H1 (cell line): ENCODE data around the gene ESRRB. TPM values are rescaled to one million over a fixed set of nuclear protein-coding genes. Genes with fewer than 3 reads are reported as not detected.

Source experiments
- CTCF ChIA-PET: fragments of 300-600 bp; sonication (Branson Sonifier 250); formaldehyde crosslinking; loops from one replicate; lab custom pipeline; 2021; ENCODE audit not compliant: partially characterized antibody; lab: Charles Lee
- POLR2A ChIA-PET: fragments of 300-600 bp; sonication (Branson Sonifier 250); formaldehyde crosslinking; loops from one replicate; lab custom pipeline; 2021; ENCODE audit warnings: inconsistent platforms; ENCODE audit not compliant: partially characterized antibody; lab: Charles Lee
- DNase-seq, 2 experiments: peaks; one replicate each; pipeline versions ENCODE4 v3.0.0 to v3.0.0-alpha.2; 2010 to 2022; ENCODE audit warnings: low spot score in 2 of 2, low read depth in 1 of 2, mixed read lengths in 1 of 2
- FAIRE-seq: peaks from 2 replicates; lab custom pipeline; 2011; peaks lifted over from hg19 to GRCh38; lab: Jason Lieb, UNC
- H2AFZ ChIP-seq: 2 replicates; pipeline ENCODE4 v1.8.1; 2012; ENCODE audit warnings: low read length, inconsistent platforms
- H2AK5ac ChIP-seq: 2 replicates; pipeline ENCODE4 v1.6.1; 2013; ENCODE audit warnings: low read depth, low read length
- H2BK120ac ChIP-seq: replicated peaks from 2 replicates; pipeline ENCODE3; 2013; ENCODE audit warnings: low read depth, low read length, inconsistent platforms
- H2BK12ac ChIP-seq: 2 replicates; pipeline ENCODE4 v1.6.1; 2013; ENCODE audit warnings: low read depth, low read length
- H2BK15ac ChIP-seq: 2 replicates; pipeline ENCODE4 v1.6.1; 2013; ENCODE audit warnings: low read length
- H2BK20ac ChIP-seq: 2 replicates; pipeline ENCODE4 v1.6.1; 2013; ENCODE audit warnings: low read length
- H2BK5ac ChIP-seq: 2 replicates; pipeline ENCODE4 v1.6.1; 2013; ENCODE audit warnings: low read depth, low read length
- H3K14ac ChIP-seq: 2 replicates; pipeline ENCODE4 v1.6.1; 2013; ENCODE audit warnings: inconsistent platforms; ENCODE audit not compliant: insufficient read length
- H3K18ac ChIP-seq: 2 replicates; pipeline ENCODE4 v1.6.1; 2013; ENCODE audit warnings: low read length; ENCODE audit errors: extremely low read depth
- H3K23ac ChIP-seq: 2 replicates; pipeline ENCODE4 v1.6.1; 2013; ENCODE audit warnings: inconsistent platforms; ENCODE audit not compliant: insufficient read length
- H3K23me2 ChIP-seq: 2 replicates; pipeline ENCODE4 v1.6.1; 2013; ENCODE audit warnings: low read depth, low read length
- H3K27ac ChIP-seq: 2 replicates; pipeline ENCODE4 v1.6.1; 2011; ENCODE audit warnings: low read depth, low read length, inconsistent platforms
- H3K27me3 ChIP-seq, 4 experiments: replicated peaks in 1 of 4; 1 replicate in 1 of 4; 2 replicates in 3 of 4; pipeline versions ENCODE4 v1.6.1 to v1.8.1; 2011 to 2013; ENCODE audit warnings: low read length in 3 of 4, mild to moderate bottlenecking in 3 of 4, inconsistent platforms in 2 of 4, mixed read lengths in 2 of 4, moderate library complexity in 1 of 4; ENCODE audit not compliant: control insufficient read depth in 3 of 4, insufficient read depth in 3 of 4; ENCODE audit errors: extremely low read depth in 1 of 4
- H3K36me3 ChIP-seq, 4 experiments: 2 replicates each; pipeline versions ENCODE4 v1.6.1 to v1.8.1; 2011 to 2013; ENCODE audit warnings: mild to moderate bottlenecking in 4 of 4, low read length in 3 of 4, moderate library complexity in 2 of 4, control low read depth in 1 of 4, inconsistent platforms in 1 of 4; ENCODE audit not compliant: insufficient read depth in 4 of 4, control insufficient read depth in 2 of 4
- H3K4ac ChIP-seq: replicated peaks from 2 replicates; pipeline ENCODE3; 2013; ENCODE audit warnings: low read length, low read depth, mixed read lengths, inconsistent platforms; ENCODE audit not compliant: insufficient read length
- H3K4me1 ChIP-seq, 4 experiments: replicated peaks in 1 of 4; 1 replicate in 1 of 4; 2 replicates in 3 of 4; pipeline versions ENCODE4 v1.6.1 to v1.8.1; 2011 to 2013; ENCODE audit warnings: low read length in 3 of 4, inconsistent platforms in 2 of 4, mixed read lengths in 1 of 4; ENCODE audit not compliant: insufficient read depth in 4 of 4, control insufficient read depth in 3 of 4
- H3K4me2 ChIP-seq, 2 experiments: 2 replicates each; pipeline versions ENCODE4 v1.6.1 to v1.8.1; 2011 to 2013; ENCODE audit warnings: low read depth in 2 of 2, low read length in 2 of 2, control low read depth in 1 of 2, inconsistent platforms in 1 of 2, mild to moderate bottlenecking in 1 of 2; ENCODE audit not compliant: insufficient read depth in 1 of 2
- H3K4me3 ChIP-seq, 4 experiments: fragments of 200-600, 300-600 bp in 1 of 4; sonication (generic), shearing (Covaris generic), sonication (Bioruptor Twin) in 1 of 4; 2 replicates each; pipeline versions ENCODE4 v1.5.1 to v1.8.1; 2011 to 2016; ENCODE audit warnings: low read length in 4 of 4, low read depth in 3 of 4, control low read depth in 2 of 4, inconsistent platforms in 2 of 4, mild to moderate bottlenecking in 2 of 4, mixed read lengths in 1 of 4, moderate library complexity in 1 of 4; ENCODE audit not compliant: insufficient read depth in 2 of 4; ENCODE audit errors: extremely low read depth in 1 of 4
- H3K56ac ChIP-seq: replicated peaks from 2 replicates; pipeline ENCODE3; 2013; ENCODE audit warnings: low read depth, mild to moderate bottlenecking, mixed read lengths, low read length, inconsistent platforms; ENCODE audit not compliant: insufficient read length
- H3K79me1 ChIP-seq: 2 replicates; pipeline ENCODE4 v1.6.1; 2013; ENCODE audit warnings: low read depth, low read length, control low read depth
- H3K79me2 ChIP-seq, 2 experiments: 2 replicates each; pipeline versions ENCODE4 v1.6.1 to v1.8.1; 2012 to 2013; ENCODE audit warnings: low read length in 2 of 2, mild to moderate bottlenecking in 2 of 2, inconsistent platforms in 1 of 2; ENCODE audit not compliant: insufficient read depth in 2 of 2, control insufficient read depth in 1 of 2
- H3K9ac ChIP-seq, 4 experiments: replicated peaks in 1 of 4; 1 replicate in 1 of 4; 2 replicates in 3 of 4; pipeline versions ENCODE4 v1.6.1 to v1.8.1; 2011 to 2013; ENCODE audit warnings: low read depth in 3 of 4, low read length in 3 of 4, control low read depth in 2 of 4, mild to moderate bottlenecking in 2 of 4, moderate library complexity in 2 of 4, inconsistent platforms in 1 of 4; ENCODE audit errors: extremely low read depth in 1 of 4
- H3K9me3 ChIP-seq, 2 experiments: 2 replicates each; pipeline versions ENCODE4 v1.6.1 to v1.8.1; 2012 to 2013; ENCODE audit warnings: mild to moderate bottlenecking in 2 of 2, moderate library complexity in 2 of 2, control low read depth in 1 of 2, inconsistent platforms in 1 of 2, low read depth in 1 of 2, low read length in 1 of 2, mixed read lengths in 1 of 2; ENCODE audit not compliant: insufficient read depth in 2 of 2
- H4K20me1 ChIP-seq, 2 experiments: replicated peaks in 1 of 2; 2 replicates each; pipeline versions ENCODE3 to v1.8.1; 2011 to 2013; ENCODE audit warnings: inconsistent platforms in 2 of 2, low read length in 2 of 2, mild to moderate bottlenecking in 1 of 2; ENCODE audit not compliant: insufficient read depth in 2 of 2, control insufficient read depth in 1 of 2
- H4K5ac ChIP-seq: 2 replicates; pipeline ENCODE4 v1.6.1; 2013; ENCODE audit warnings: low read length, low read depth, mixed read lengths, inconsistent platforms; ENCODE audit not compliant: insufficient read length
- H4K8ac ChIP-seq: 2 replicates; pipeline ENCODE4 v1.8.0; 2013; ENCODE audit warnings: mild to moderate bottlenecking, moderate library complexity, low read length, inconsistent platforms; ENCODE audit not compliant: insufficient read depth; ENCODE audit errors: extremely low read depth
- H4K91ac ChIP-seq: replicated peaks from 2 replicates; pipeline ENCODE3; 2013; ENCODE audit warnings: low read length, mixed read lengths, inconsistent platforms; ENCODE audit not compliant: insufficient read length
- ASH2L ChIP-seq: fragments of 200-600, 300-600 bp; sonication (generic); IDR thresholded peaks from one replicate; pipeline ENCODE4 v1.7.1; 2017; ENCODE audit warnings: low read length
- BACH1 ChIP-seq: IDR thresholded peaks from 2 replicates; pipeline ENCODE4 v1.6.1; 2012; ENCODE audit warnings: low read length, improper control_type of control experiment
- CHD1 ChIP-seq: IDR thresholded peaks from 2 replicates; pipeline ENCODE4 v1.6.1; 2012; ENCODE audit warnings: low read depth, low read length, improper control_type of control experiment
- CHD2 ChIP-seq: IDR thresholded peaks from 2 replicates; pipeline ENCODE4 v1.6.1; 2012; ENCODE audit warnings: low read length, improper control_type of control experiment
- EGR1 ChIP-seq: IDR thresholded peaks from 2 replicates; pipeline ENCODE4 v1.6.1; 2011; ENCODE audit warnings: low read depth, low read length, borderline replicate concordance
- GTF2F1 ChIP-seq: IDR thresholded peaks from 2 replicates; pipeline ENCODE4 v1.6.1; 2012; ENCODE audit warnings: low read depth, low read length, improper control_type of control experiment, borderline replicate concordance
- HDAC6 ChIP-seq: IDR thresholded peaks from one replicate; pipeline ENCODE4 v1.7.1; 2012; ENCODE audit warnings: low read depth, mild to moderate bottlenecking, inconsistent platforms, low read length, moderate library complexity
- POU5F1 ChIP-seq: IDR thresholded peaks from 2 replicates; pipeline ENCODE4 v1.6.1; 2011; ENCODE audit warnings: low read depth, mild to moderate bottlenecking, low read length, moderate library complexity
- RFX5 ChIP-seq: IDR thresholded peaks from 2 replicates; pipeline ENCODE4 v1.6.1; 2011; ENCODE audit warnings: low read depth, low read length, improper control_type of control experiment, borderline replicate concordance
- RNF2 ChIP-seq: fragments of 200-900, 300-1000 bp; sonication (generic); IDR thresholded peaks from 2 replicates; pipeline ENCODE4 v1.7.1; 2016; ENCODE audit warnings: borderline replicate concordance, low read depth, mild to moderate bottlenecking, antibody characterized with exemption, low read length; ENCODE audit not compliant: poor library complexity, severe bottlenecking; ENCODE audit errors: missing control alignments
- RXRA ChIP-seq: IDR thresholded peaks from 2 replicates; pipeline ENCODE4 v1.6.1; 2011; ENCODE audit warnings: low read depth, mild to moderate bottlenecking, low read length, moderate library complexity; ENCODE audit not compliant: insufficient read depth
- SIN3A ChIP-seq, 2 experiments: IDR thresholded peaks in 1 of 2; conservative IDR thresholded peaks in 1 of 2; 2 replicates each; pipeline ENCODE4 v1.6.1; 2011 to 2012; ENCODE audit warnings: low read length in 2 of 2, improper control_type of control experiment in 1 of 2, low read depth in 1 of 2, mild to moderate bottlenecking in 1 of 2
- SIRT6 ChIP-seq: IDR thresholded peaks from one replicate; pipeline ENCODE4 v1.7.1; 2012; ENCODE audit warnings: low read length, inconsistent platforms
- SP4 ChIP-seq: IDR thresholded peaks from 2 replicates; pipeline ENCODE4 v1.6.1; 2012; ENCODE audit warnings: low read length, inconsistent platforms
- SRF ChIP-seq: IDR thresholded peaks from 2 replicates; pipeline ENCODE4 v1.6.1; 2011; ENCODE audit warnings: mild to moderate bottlenecking, low read depth, low read length, moderate library complexity
- TAF7 ChIP-seq: optimal IDR thresholded peaks from 2 replicates; pipeline ENCODE3; 2011; ENCODE audit warnings: low read depth, mild to moderate bottlenecking, inconsistent platforms, low read length, moderate library complexity, borderline replicate concordance
- WGBS, 2 experiments: shearing (Covaris generic) in 1 of 2; methylation state at CpG; one replicate each; pipeline versions ENCODE4 v1.1.6 to v1.1.7; 2013 to 2015; ENCODE audit warnings: low lambda C conversion rate in 2 of 2, mixed read lengths in 2 of 2, inconsistent platforms in 1 of 2, low coverage in 1 of 2, missing lambda C conversion rate in 1 of 2; ENCODE audit not compliant: insufficient replicate concordance in 2 of 2, insufficient coverage in 1 of 2, insufficient read length in 1 of 2; ENCODE audit errors: extremely low coverage in 1 of 2, missing lambda C conversion rate in 1 of 2; 5-methylcytosine and 5-hydroxymethylcytosine counted together
- polyA plus RNA-seq, 7 experiments: library from polyadenylated mRNA; depleted of rRNA in 3 of 7; stranded (reverse) in 5 of 7; unstranded in 2 of 7; fragments of >200 nt in 5 of 7; fragments of 200-250 nt in 2 of 7; gene quantifications; 1 replicate in 5 of 7; 2 replicates in 1 of 7; 4 replicates in 1 of 7; pipeline versions ENCODE4 v1.2.1 to v1.2.3, GENCODE V29; 2011 to 2013; ENCODE audit warnings: missing spikeins in 2 of 7, mixed read lengths in 2 of 7
- total RNA-seq: library from RNA; stranded (reverse); fragmentation: NEBNext Ultra II Directional; extraction: Animal tissue kit (Norgen Biotek cat#: 25700); gene quantifications from 2 replicates; pipeline ENCODE4 v1.2.1, GENCODE V29; 2021

The ESRRB gene
- total and polyA plus RNA-seq, 2 of the 8 experiments (the other 6 are each of a cell fraction or from before 2014, with no cell fraction given), result 0.29 to 0.45 TPM

GRCh38 chr14:76462330-76462729, 86.4 kb downstream of the ESRRB start:
- DNase-seq, result no peak
- WGBS, 2 experiments, result 97% methylated on average over 10 of the region's 11 CpGs; no CpG with 5 or more reads in 1 of the 2 experiments
- Histone ChIP-seq H3K27me3 (no peaks in the 10 kb centered on the region), H3K9ac (no peak overlapping the region), H3K79me1 (no peaks in the 10 kb centered on the region), H2AFZ (no peak overlapping the region), H3K18ac (no peak overlapping the region), H3K79me2 (no peaks in the 10 kb centered on the region), H2BK12ac (no peak overlapping the region), H2BK15ac (no peak overlapping the region), H3K36me3 (no peaks in the 10 kb centered on the region), H3K4ac (no peak overlapping the region), H2BK120ac (no peak overlapping the region), H2BK20ac (no peak overlapping the region), H3K4me1 (peaks cover 0 to 7% (median 3%) of the 10 kb centered on the region in 4 experiments; a peak in 4 of 7 replicates), H4K5ac (no peak overlapping the region), H4K8ac (no peak overlapping the region), H4K20me1 (no peaks in the 10 kb centered on the region), H3K23me2 (no peaks in the 10 kb centered on the region), H2BK5ac (no peak overlapping the region), H3K4me3 (no peak overlapping the region), H3K4me2 (no peak overlapping the region), H3K23ac (no peak overlapping the region), H3K56ac (no peak overlapping the region), H3K14ac (no peak overlapping the region), H4K91ac (no peak overlapping the region), H3K9me3 (no peaks in the 10 kb centered on the region), H2AK5ac (no peak overlapping the region), H3K27ac (no peak overlapping the region)
- ChIA-PET CTCF (interaction anchor here (1.0 to 3.1 kb wide), 3 partner anchors 11 to 489 kb away, joined by 3 to 12 read pairs (median 3); no protein-coding TSS in a partner anchor), POLR2A (no interaction called here)
- no peak for FAIRE-seq
- no peak for TF ChIP-seq SIN3A (conservative IDR thresholded peaks at IDR 0.05 in 1 of 2, IDR thresholded peaks at IDR 0.05 in 1 of 2; ENCODE audit: low read depth in 1 of 2, low read length in 2 of 2)
- no peak for TF ChIP-seq RFX5
- no peak for TF ChIP-seq RXRA
- no peak for TF ChIP-seq CHD2
- no peak for TF ChIP-seq SP4
- no peak for TF ChIP-seq GTF2F1
- TF ChIP-seq RNF2, result no peak
- TF ChIP-seq EGR1, result no peak
- no peak for TF ChIP-seq TAF7
- no peak for TF ChIP-seq SRF
- TF ChIP-seq POU5F1, result no peak
- TF ChIP-seq BACH1, result no peak
- no peak for TF ChIP-seq HDAC6
- no peak for TF ChIP-seq SIRT6
- TF ChIP-seq ASH2L, result no peak
- no peak for TF ChIP-seq CHD1
